IMR-90 (cell line): Measurements from ENCODE around the gene LRRTM3. TPM values are rescaled to one million over a fixed set of nuclear protein-coding genes. Genes with fewer than 3 reads are reported as not detected.

Source experiments
- ATAC-seq: fragments of 200-7000 bp; cut with Tn5 transposase; 2 replicates; pipeline ENCODE4 v1.9.1; 2020; ENCODE audit warnings: low read depth, mild to moderate bottlenecking, moderate library complexity
- BruUV-seq: library from RNA; stranded (reverse); fragments of 400-500 nt; replicated peaks from 2 replicates; lab custom pipeline; 2021; lab: Mats Ljungman, UMichigan
- CTCF ChIA-PET: fragments of 300-600 bp; formaldehyde crosslinking; extraction: SDS; loops from one replicate; lab custom pipeline; 2021; ENCODE audit warnings: antibody characterized with exemption; lab: Yijun Ruan, JAX
- POLR2A ChIA-PET: fragments of 300-600 bp; sonication (Branson Sonifier 250); formaldehyde crosslinking; loops from one replicate; lab custom pipeline; 2022; ENCODE audit warnings: antibody characterized with exemption; ENCODE audit not compliant: unreplicated experiment; lab: Charles Lee
- DNase-seq: peaks from one replicate; pipeline ENCODE4 v3.0.0; 2013
- H2AFZ ChIP-seq: replicated peaks from 2 replicates; pipeline ENCODE3; 2013; ENCODE audit warnings: low read length, mild to moderate bottlenecking; ENCODE audit not compliant: poor library complexity
- H2AK5ac ChIP-seq: 2 replicates; pipeline ENCODE4 v1.6.1; 2013; ENCODE audit warnings: low read depth, low read length, inconsistent platforms
- H2AK9ac ChIP-seq: replicated peaks from 2 replicates; pipeline ENCODE3; 2013; ENCODE audit warnings: mild to moderate bottlenecking, low read depth, low read length, moderate library complexity; ENCODE audit not compliant: poor library complexity
- H2BK120ac ChIP-seq: 2 replicates; pipeline ENCODE4 v1.6.1; 2013; ENCODE audit warnings: low read depth, low read length, inconsistent platforms
- H2BK15ac ChIP-seq: 3 replicates; pipeline ENCODE4 v1.6.1; 2013; ENCODE audit warnings: low read depth, low read length, inconsistent platforms
- H2BK20ac ChIP-seq: 2 replicates; pipeline ENCODE4 v1.6.1; 2013; ENCODE audit warnings: low read depth, mild to moderate bottlenecking, inconsistent platforms, low read length, moderate library complexity
- H2BK5ac ChIP-seq: 2 replicates; pipeline ENCODE4 v1.6.1; 2013; ENCODE audit warnings: mild to moderate bottlenecking, low read depth, low read length, inconsistent platforms; ENCODE audit not compliant: poor library complexity, severe bottlenecking
- H3K14ac ChIP-seq: replicated peaks from 2 replicates; pipeline ENCODE4 v1.6.1; 2013; ENCODE audit warnings: low read depth, low read length, inconsistent platforms
- H3K18ac ChIP-seq: 2 replicates; pipeline ENCODE4 v1.6.1; 2013; ENCODE audit warnings: low read depth, low read length, control low read depth
- H3K23ac ChIP-seq: 2 replicates; pipeline ENCODE4 v1.6.1; 2013; ENCODE audit warnings: low read depth, low read length, inconsistent platforms
- H3K27ac ChIP-seq: 2 replicates; pipeline ENCODE4 v1.5.1; 2013; ENCODE audit warnings: mild to moderate bottlenecking, control low read depth, low read length; ENCODE audit not compliant: insufficient read depth
- H3K27me3 ChIP-seq: 2 replicates; pipeline ENCODE4 v1.6.1; 2013; ENCODE audit warnings: low read length; ENCODE audit not compliant: control insufficient read depth, insufficient read depth
- H3K36me3 ChIP-seq: 2 replicates; pipeline ENCODE4 v1.6.1; 2013; ENCODE audit warnings: low read length, mixed read lengths; ENCODE audit not compliant: control insufficient read depth, insufficient read depth
- H3K4ac ChIP-seq: 2 replicates; pipeline ENCODE4 v1.6.1; 2013; ENCODE audit warnings: low read depth, low read length, inconsistent platforms
- H3K4me1 ChIP-seq: 2 replicates; pipeline ENCODE4 v1.6.1; 2013; ENCODE audit warnings: low read length, mixed read lengths; ENCODE audit not compliant: control insufficient read depth, insufficient read depth
- H3K4me2 ChIP-seq: 2 replicates; pipeline ENCODE4 v1.6.1; 2013; ENCODE audit warnings: low read depth, mild to moderate bottlenecking, control low read depth, low read length, moderate library complexity
- H3K4me3 ChIP-seq: 2 replicates; pipeline ENCODE4 v1.5.1; 2013; ENCODE audit warnings: low read depth, mild to moderate bottlenecking, control low read depth, low read length, moderate library complexity; ENCODE audit not compliant: insufficient read depth
- H3K56ac ChIP-seq: 2 replicates; pipeline ENCODE4 v1.6.1; 2013; ENCODE audit warnings: low read length, inconsistent platforms; ENCODE audit not compliant: insufficient read depth; ENCODE audit errors: extremely low read depth
- H3K79me1 ChIP-seq, 2 experiments: 2 replicates each; pipeline ENCODE4 v1.6.1; 2013; ENCODE audit warnings: low read length in 2 of 2, inconsistent platforms in 1 of 2, low read depth in 1 of 2
- H3K9ac ChIP-seq: 2 replicates; pipeline ENCODE4 v1.6.1; 2013; ENCODE audit warnings: low read depth, low read length, control low read depth
- H3K9me1 ChIP-seq: 2 replicates; pipeline ENCODE4 v1.6.1; 2013; ENCODE audit warnings: low read length, inconsistent platforms; ENCODE audit not compliant: insufficient read depth
- H3K9me3 ChIP-seq: 2 replicates; pipeline ENCODE4 v1.6.1; 2013; ENCODE audit warnings: low read length; ENCODE audit not compliant: control insufficient read depth, insufficient read depth
- H4K20me1 ChIP-seq: 2 replicates; pipeline ENCODE4 v1.6.1; 2013; ENCODE audit warnings: low read length, inconsistent platforms; ENCODE audit not compliant: insufficient read depth
- H4K5ac ChIP-seq: 2 replicates; pipeline ENCODE4 v1.6.1; 2013; ENCODE audit warnings: mild to moderate bottlenecking, low read depth, low read length, control low read depth
- H4K8ac ChIP-seq, 2 experiments: 2 replicates each; pipeline ENCODE4 v1.6.1; 2013; ENCODE audit warnings: low read depth in 2 of 2, low read length in 2 of 2, control low read depth in 1 of 2, inconsistent platforms in 1 of 2
- H4K91ac ChIP-seq: 2 replicates; pipeline ENCODE4 v1.6.1; 2013; ENCODE audit warnings: low read depth, low read length, inconsistent platforms; ENCODE audit not compliant: insufficient read depth
- WGBS, 2 experiments: methylation state at CpG; one replicate each; pipeline versions ENCODE4 v1.1.5 to v1.1.7; 2013; ENCODE audit warnings: missing lambda C conversion rate in 2 of 2; ENCODE audit not compliant: insufficient read length in 1 of 2; ENCODE audit errors: extremely low coverage in 2 of 2; 5-methylcytosine and 5-hydroxymethylcytosine counted together
- dilution Hi-C: fragments of 300-500 bp; cut with HindIII; formaldehyde crosslinking; loops from one replicate; pipeline ENCODE4 v1.14.3; 2018; ENCODE audit warnings: low sequenced_read_pairs; ENCODE audit not compliant: unreplicated experiment
- in situ Hi-C: fragments of 300-500 bp; cut with MboI; formaldehyde crosslinking; loops from 3 replicates; pipeline ENCODE4 v1.14.3; 2019; ENCODE audit warnings: low sequenced_read_pairs, inconsistent platforms, mixed read lengths
- intact Hi-C: fragments of 100-400 bp; cut with micrococcal nuclease; formaldehyde crosslinking; loops from 2 replicates; pipeline ENCODE4 v1.10.0; 2022
- polyA plus RNA-seq, 3 experiments: library from polyadenylated mRNA; depleted of rRNA; stranded (reverse); fragments of >200 nt; gene quantifications; 2 replicates each; pipeline ENCODE4 v1.2.3, GENCODE V29; 2012; ENCODE audit warnings: low replicate concordance in 1 of 3
- total RNA-seq: library from RNA; depleted of rRNA; stranded (reverse); fragments of >200 nt; gene quantifications from 2 replicates; pipeline ENCODE4 v1.2.3, GENCODE V29; 2012
- TF ChIP-seq, protein P1 (sequence below): conservative IDR thresholded peaks from 2 replicates; pipeline ENCODE4 v1.5.1; 2012; ENCODE audit warnings: mild to moderate bottlenecking, low read depth, low read length, improper control_type of control experiment

LRRTM3 gene
- total and polyA plus RNA-seq, 2 of the 4 experiments (the other 2 are of a cell fraction): under 0.01 TPM; not detected in 1

DNA sequence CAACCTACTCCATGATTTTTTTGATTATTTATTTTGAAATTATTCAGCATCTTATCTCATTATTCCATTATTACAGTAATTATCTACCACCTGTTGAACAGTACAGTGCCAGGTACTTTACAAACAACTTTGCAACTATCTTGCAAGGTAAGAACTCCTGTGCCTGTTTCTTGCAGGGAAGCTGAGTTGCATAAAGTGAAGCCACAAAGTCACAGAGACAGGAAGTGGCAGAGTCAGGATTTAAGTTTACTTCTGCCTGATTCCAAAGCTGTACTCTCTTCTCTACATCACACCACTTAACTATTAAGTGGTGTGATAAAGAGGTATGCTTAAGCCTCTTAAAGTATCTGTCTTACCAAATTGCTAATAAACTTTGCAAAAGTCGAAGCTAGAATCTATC, 80.1 kb downstream of the LRRTM3 start:
- H2BK15ac ChIP-seq: no peak overlapping the region
- no peaks in the 10 kb centered on the region for H4K20me1 ChIP-seq
- no peak overlapping the region for H3K4me2 ChIP-seq
- no peak overlapping the region for H3K9ac ChIP-seq
- H3K14ac ChIP-seq: no peak overlapping the region
- H2AK9ac ChIP-seq: no peak overlapping the region
- H2BK20ac ChIP-seq: no peak overlapping the region
- H2AK5ac ChIP-seq: no peak overlapping the region
- H3K18ac ChIP-seq: no peak overlapping the region
- H3K27me3 ChIP-seq: no peaks in the 10 kb centered on the region
- H4K5ac ChIP-seq: no peak overlapping the region
- no peak overlapping the region for H3K56ac ChIP-seq
- no peaks in the 10 kb centered on the region for H3K9me3 ChIP-seq
- BruUV-seq: no TSS peak
- intact Hi-C loops (no loop called here), dilution Hi-C loops (no loop called here), in situ Hi-C loops (no loop called here)
- H3K79me1 ChIP-seq: no peaks in the 10 kb centered on the region
- no peak overlapping the region for H2BK5ac ChIP-seq
- H3K4ac ChIP-seq: no peak overlapping the region
- no peak overlapping the region for H3K4me3 ChIP-seq
- ATAC-seq (no peak), DNase-seq (no peak)
- H2AFZ ChIP-seq: no peak overlapping the region
- H2BK120ac ChIP-seq: no peak overlapping the region
- no peaks in the 10 kb centered on the region for H3K36me3 ChIP-seq
- H4K8ac ChIP-seq: no peak overlapping the region
- ChIA-PET POLR2A (no interaction called here), CTCF (no interaction called here)
- no peaks in the 10 kb centered on the region for H3K9me1 ChIP-seq
- H3K27ac ChIP-seq: no peak overlapping the region
- TF ChIP-seq, protein P1, sequence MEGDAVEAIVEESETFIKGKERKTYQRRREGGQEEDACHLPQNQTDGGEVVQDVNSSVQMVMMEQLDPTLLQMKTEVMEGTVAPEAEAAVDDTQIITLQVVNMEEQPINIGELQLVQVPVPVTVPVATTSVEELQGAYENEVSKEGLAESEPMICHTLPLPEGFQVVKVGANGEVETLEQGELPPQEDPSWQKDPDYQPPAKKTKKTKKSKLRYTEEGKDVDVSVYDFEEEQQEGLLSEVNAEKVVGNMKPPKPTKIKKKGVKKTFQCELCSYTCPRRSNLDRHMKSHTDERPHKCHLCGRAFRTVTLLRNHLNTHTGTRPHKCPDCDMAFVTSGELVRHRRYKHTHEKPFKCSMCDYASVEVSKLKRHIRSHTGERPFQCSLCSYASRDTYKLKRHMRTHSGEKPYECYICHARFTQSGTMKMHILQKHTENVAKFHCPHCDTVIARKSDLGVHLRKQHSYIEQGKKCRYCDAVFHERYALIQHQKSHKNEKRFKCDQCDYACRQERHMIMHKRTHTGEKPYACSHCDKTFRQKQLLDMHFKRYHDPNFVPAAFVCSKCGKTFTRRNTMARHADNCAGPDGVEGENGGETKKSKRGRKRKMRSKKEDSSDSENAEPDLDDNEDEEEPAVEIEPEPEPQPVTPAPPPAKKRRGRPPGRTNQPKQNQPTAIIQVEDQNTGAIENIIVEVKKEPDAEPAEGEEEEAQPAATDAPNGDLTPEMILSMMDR: no peak
- no peak overlapping the region for H4K91ac ChIP-seq
- H3K23ac ChIP-seq: no peak overlapping the region
- no peaks in the 10 kb centered on the region for H3K4me1 ChIP-seq
- WGBS, 2 experiments: no CpG with 5 or more reads among the region's 1 CpG
